ENCODE measurements around the gene NOM1.
"Not testable (repeated sequence)": the region's sequence is repeated elsewhere in the genome, so short reads cannot be mapped to it uniquely, and the experiment has no call there.

Gene NOM1

GRCh38 chr7:156932006-156932405 lies 17.5 kb upstream of the NOM1 start:
- DNase-seq (ENCODE audit: low read depth) = peak; percentile 55
- no peak for TF ChIP-seq CTCF (conservative IDR thresholded peaks at IDR 0.05; ENCODE audit: low read depth, low read length)
- no peak overlapping the region for H3K4me3 ChIP-seq (ENCODE audit: low read depth, low read length)

- peak; percentile 16 for DNase-seq (ENCODE audit: low read depth)
- TF ChIP-seq CTCF (conservative IDR thresholded peaks at IDR 0.05; ENCODE audit: low read depth, low read length) = no peak
- no peak overlapping the region for H3K4me3 ChIP-seq (ENCODE audit: low read depth, low read length)
Measured at GRCh38 chr7:156935250-156935649, 14.3 kb upstream of the NOM1 start.

GRCh38 chr7:156936766-156937165 lies 12.7 kb upstream of the NOM1 start:
- H3K4me3 ChIP-seq (ENCODE audit: low read depth, low read length) = not testable (repeated sequence)

GRCh38 chr7:156940421-156941122 lies 8.9 kb upstream of the NOM1 start:
- no peak for DNase-seq (ENCODE audit: low read depth)
- H3K4me3 ChIP-seq (ENCODE audit: low read depth, low read length) = no peak overlapping the region
- no peak for TF ChIP-seq CTCF (conservative IDR thresholded peaks at IDR 0.05; ENCODE audit: low read depth, low read length)

More at GRCh38 chr7:156936766-156937165, 12.7 kb upstream of the NOM1 start:
- DNase-seq (ENCODE audit: low read depth) = not testable (repeated sequence)

- H3K4me3 ChIP-seq (ENCODE audit: low read depth, low read length) = no peak overlapping the region
- DNase-seq (ENCODE audit: low read depth) = no peak
- no peak for TF ChIP-seq CTCF (conservative IDR thresholded peaks at IDR 0.05; ENCODE audit: low read depth, low read length)
Measured at GRCh38 chr7:156941393-156942182, 7.9 kb upstream of the NOM1 start.

- peak overlapping the region; percentile 8 for H3K4me3 ChIP-seq (ENCODE audit: low read depth, low read length)
- no peak for TF ChIP-seq CTCF (conservative IDR thresholded peaks at IDR 0.05; ENCODE audit: low read depth, low read length)
- no peak for DNase-seq (ENCODE audit: low read depth)
Measured at GRCh38 chr7:156942708-156943090, 6.8 kb upstream of the NOM1 start.

GRCh38 chr7:156943091-156944041 lies 6.1 kb upstream of the NOM1 start:
- DNase-seq (ENCODE audit: low read depth) = no peak
- TF ChIP-seq CTCF (conservative IDR thresholded peaks at IDR 0.05; ENCODE audit: low read depth, low read length) = no peak
- H3K4me3 ChIP-seq (ENCODE audit: low read depth, low read length) = peak overlapping the region; percentile 8
